HepG2 (cell line): ENCODE measurements around the gene G6PC2. TPM values are rescaled to one million over a fixed set of nuclear protein-coding genes. Genes with fewer than 3 reads are reported as not detected.

Experiments
- ATRX ChIP-seq: sonication (generic); formaldehyde crosslinking; IDR thresholded peaks from 2 replicates; pipeline ENCODE4 v1.4.0; 2020; ENCODE audit warnings: missing genetic modification reagents, borderline replicate concordance
- ESRRA ChIP-seq: sonication (generic); formaldehyde crosslinking; IDR thresholded peaks from 2 replicates; pipeline ENCODE4 v1.5.1; 2020; ENCODE audit warnings: mild to moderate bottlenecking, low read depth, missing genetic modification reagents
- FOXA3 ChIP-seq: IDR thresholded peaks from 2 replicates; pipeline ENCODE4 v1.6.1; 2016; ENCODE audit warnings: missing genetic modification reagents, missing compliant biosample characterization
- IKZF4 ChIP-seq: sonication (generic); formaldehyde crosslinking; IDR thresholded peaks from 2 replicates; pipeline ENCODE4 v1.5.1; 2020; ENCODE audit warnings: borderline replicate concordance, mild to moderate bottlenecking, low read depth, missing genetic modification reagents; ENCODE audit errors: not compliant biosample characterization
- NFRKB ChIP-seq: fragments of 450-650 bp; IDR thresholded peaks from 2 replicates; pipeline ENCODE4 v1.6.1; 2017
- SRY ChIP-seq: sonication (generic); formaldehyde crosslinking; IDR thresholded peaks from 2 replicates; pipeline ENCODE4 v1.8.0; 2022; ENCODE audit warnings: mild to moderate bottlenecking, missing genetic modification reagents
- ZBED4 ChIP-seq: sonication (generic); formaldehyde crosslinking; IDR thresholded peaks from 2 replicates; pipeline ENCODE4 v1.4.0; 2020; ENCODE audit warnings: missing genetic modification reagents, borderline replicate concordance
- ZFP37 ChIP-seq: sonication (generic); formaldehyde crosslinking; IDR thresholded peaks from 2 replicates; pipeline ENCODE4 v1.4.0; 2020; ENCODE audit warnings: missing genetic modification reagents, borderline replicate concordance
- ZNF296 ChIP-seq: sonication (generic); formaldehyde crosslinking; conservative IDR thresholded peaks from 2 replicates; pipeline ENCODE4 v1.5.0; 2020; ENCODE audit warnings: mild to moderate bottlenecking, missing genetic modification reagents
- ZNF432 ChIP-seq: sonication (generic); formaldehyde crosslinking; IDR thresholded peaks from 2 replicates; pipeline ENCODE4 v1.5.0; 2020; ENCODE audit warnings: missing genetic modification reagents, mild to moderate bottlenecking, borderline replicate concordance
- ZNF552 ChIP-seq: sonication (generic); formaldehyde crosslinking; IDR thresholded peaks from 2 replicates; pipeline ENCODE4 v1.9.0; 2022; ENCODE audit warnings: missing genetic modification reagents, mild to moderate bottlenecking, borderline replicate concordance
- ZNF7 ChIP-seq: IDR thresholded peaks from 2 replicates; pipeline ENCODE4 v1.6.1; 2016; ENCODE audit warnings: missing biosample characterization, missing genetic modification reagents
- ZNF724P ChIP-seq: sonication (generic); formaldehyde crosslinking; IDR thresholded peaks from 2 replicates; pipeline ENCODE4 v1.8.0; 2022; ENCODE audit warnings: missing genetic modification reagents, borderline replicate concordance
- ZNF747 ChIP-seq: sonication (generic); formaldehyde crosslinking; IDR thresholded peaks from 2 replicates; pipeline ENCODE4 v1.8.1; 2023; ENCODE audit warnings: missing genetic modification reagents, mild to moderate bottlenecking, borderline replicate concordance
- polyA plus RNA-seq, 8 experiments: library from polyadenylated mRNA; depleted of rRNA in 3 of 8; stranded (reverse) in 7 of 8; unstranded in 1 of 8; fragments of >200 nt; fragmentation: Illumina TruSeq in 4 of 8; extraction: Trizol in 4 of 8; gene quantifications; 2 replicates each; pipeline versions ENCODE4 v1.2.1 to v1.2.3, GENCODE V29; 2011 to 2016; ENCODE audit warnings: low read depth in 4 of 8, missing spikeins in 1 of 8, mixed read lengths in 1 of 8; ENCODE audit not compliant: insufficient read depth in 1 of 8
- total RNA-seq, 5 experiments: library from RNA; depleted of rRNA; stranded (reverse); fragments of >200 nt; fragmentation: Illumina TruSeq; extraction: Trizol; gene quantifications; 2 replicates each; pipeline ENCODE4 v1.2.3, GENCODE V29; 2016; ENCODE audit warnings: low read depth in 1 of 5
- TF ChIP-seq, protein P1 (sequence below): sonication (generic); formaldehyde crosslinking; IDR thresholded peaks from 2 replicates; pipeline ENCODE4 v1.4.0; 2020; ENCODE audit warnings: missing genetic modification reagents
- TF ChIP-seq, protein P2 (sequence below): sonication (generic); formaldehyde crosslinking; IDR thresholded peaks from 2 replicates; pipeline ENCODE4 v1.8.0; 2022; ENCODE audit warnings: missing genetic modification reagents, low read depth, mild to moderate bottlenecking, borderline replicate concordance

G6PC2 gene
- total and polyA plus RNA-seq, 2 of the 13 experiments (the other 11 are each of a cell fraction or from before 2014, with no cell fraction given): not detected

GRCh38 chr2:168897449-168897848 is 3.6 kb upstream of the G6PC2 start (continued):
- TF ChIP-seq, protein P1, sequence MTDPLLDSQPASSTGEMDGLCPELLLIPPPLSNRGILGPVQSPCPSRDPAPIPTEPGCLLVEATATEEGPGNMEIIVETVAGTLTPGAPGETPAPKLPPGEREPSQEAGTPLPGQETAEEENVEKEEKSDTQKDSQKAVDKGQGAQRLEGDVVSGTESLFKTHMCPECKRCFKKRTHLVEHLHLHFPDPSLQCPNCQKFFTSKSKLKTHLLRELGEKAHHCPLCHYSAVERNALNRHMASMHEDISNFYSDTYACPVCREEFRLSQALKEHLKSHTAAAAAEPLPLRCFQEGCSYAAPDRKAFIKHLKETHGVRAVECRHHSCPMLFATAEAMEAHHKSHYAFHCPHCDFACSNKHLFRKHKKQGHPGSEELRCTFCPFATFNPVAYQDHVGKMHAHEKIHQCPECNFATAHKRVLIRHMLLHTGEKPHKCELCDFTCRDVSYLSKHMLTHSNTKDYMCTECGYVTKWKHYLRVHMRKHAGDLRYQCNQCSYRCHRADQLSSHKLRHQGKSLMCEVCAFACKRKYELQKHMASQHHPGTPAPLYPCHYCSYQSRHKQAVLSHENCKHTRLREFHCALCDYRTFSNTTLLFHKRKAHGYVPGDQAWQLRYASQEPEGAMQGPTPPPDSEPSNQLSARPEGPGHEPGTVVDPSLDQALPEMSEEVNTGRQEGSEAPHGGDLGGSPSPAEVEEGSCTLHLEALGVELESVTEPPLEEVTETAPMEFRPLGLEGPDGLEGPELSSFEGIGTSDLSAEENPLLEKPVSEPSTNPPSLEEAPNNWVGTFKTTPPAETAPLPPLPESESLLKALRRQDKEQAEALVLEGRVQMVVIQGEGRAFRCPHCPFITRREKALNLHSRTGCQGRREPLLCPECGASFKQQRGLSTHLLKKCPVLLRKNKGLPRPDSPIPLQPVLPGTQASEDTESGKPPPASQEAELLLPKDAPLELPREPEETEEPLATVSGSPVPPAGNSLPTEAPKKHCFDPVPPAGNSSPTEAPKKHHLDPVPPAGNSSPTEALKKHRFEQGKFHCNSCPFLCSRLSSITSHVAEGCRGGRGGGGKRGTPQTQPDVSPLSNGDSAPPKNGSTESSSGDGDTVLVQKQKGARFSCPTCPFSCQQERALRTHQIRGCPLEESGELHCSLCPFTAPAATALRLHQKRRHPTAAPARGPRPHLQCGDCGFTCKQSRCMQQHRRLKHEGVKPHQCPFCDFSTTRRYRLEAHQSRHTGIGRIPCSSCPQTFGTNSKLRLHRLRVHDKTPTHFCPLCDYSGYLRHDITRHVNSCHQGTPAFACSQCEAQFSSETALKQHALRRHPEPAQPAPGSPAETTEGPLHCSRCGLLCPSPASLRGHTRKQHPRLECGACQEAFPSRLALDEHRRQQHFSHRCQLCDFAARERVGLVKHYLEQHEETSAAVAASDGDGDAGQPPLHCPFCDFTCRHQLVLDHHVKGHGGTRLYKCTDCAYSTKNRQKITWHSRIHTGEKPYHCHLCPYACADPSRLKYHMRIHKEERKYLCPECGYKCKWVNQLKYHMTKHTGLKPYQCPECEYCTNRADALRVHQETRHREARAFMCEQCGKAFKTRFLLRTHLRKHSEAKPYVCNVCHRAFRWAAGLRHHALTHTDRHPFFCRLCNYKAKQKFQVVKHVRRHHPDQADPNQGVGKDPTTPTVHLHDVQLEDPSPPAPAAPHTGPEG (CRISPR knock-in tag): no peak
- no peak for TF ChIP-seq ZBED4
- no peak for TF ChIP-seq IKZF4 (CRISPR knock-in tag)
- TF ChIP-seq ZNF432: no peak
- TF ChIP-seq ZFP37 (CRISPR knock-in tag): no peak
- TF ChIP-seq FOXA3: no peak
- TF ChIP-seq ATRX: no peak
- TF ChIP-seq, protein P2, sequence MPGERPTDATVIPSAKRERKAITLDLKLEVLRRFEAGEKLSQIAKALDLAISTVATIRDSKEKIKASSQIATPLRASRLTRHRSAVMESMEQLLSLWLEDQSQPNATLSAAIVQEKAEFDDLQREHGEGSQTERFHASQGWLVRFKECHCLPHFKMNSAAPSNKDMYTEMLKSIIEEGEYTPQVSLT (CRISPR knock-in tag): no peak
- no peak for TF ChIP-seq ZNF296 (CRISPR knock-in tag)
- TF ChIP-seq ZNF724P (CRISPR knock-in tag): no peak
- no peak for TF ChIP-seq ZNF7 (CRISPR knock-in tag)
- TF ChIP-seq ZNF552 (CRISPR knock-in tag): no peak
- TF ChIP-seq ESRRA (CRISPR knock-in tag): no peak
- no peak for TF ChIP-seq ZNF747 (CRISPR knock-in tag)
- TF ChIP-seq NFRKB: no peak
- no peak for TF ChIP-seq SRY
- TF ChIP-seq, all 625 proteins: peak for 0
